Kasumi-1 (cell line): ENCODE data around the gene RPL10A.
A peak's percentile ranks its signal among the peaks of the same experiment; 100 is the strongest.

Experiments used
- DNase-seq, 2 experiments: peaks; one replicate each; lab custom pipeline; 2025; lab: John Stamatoyannopoulos, UW

RPL10A gene

DNA sequence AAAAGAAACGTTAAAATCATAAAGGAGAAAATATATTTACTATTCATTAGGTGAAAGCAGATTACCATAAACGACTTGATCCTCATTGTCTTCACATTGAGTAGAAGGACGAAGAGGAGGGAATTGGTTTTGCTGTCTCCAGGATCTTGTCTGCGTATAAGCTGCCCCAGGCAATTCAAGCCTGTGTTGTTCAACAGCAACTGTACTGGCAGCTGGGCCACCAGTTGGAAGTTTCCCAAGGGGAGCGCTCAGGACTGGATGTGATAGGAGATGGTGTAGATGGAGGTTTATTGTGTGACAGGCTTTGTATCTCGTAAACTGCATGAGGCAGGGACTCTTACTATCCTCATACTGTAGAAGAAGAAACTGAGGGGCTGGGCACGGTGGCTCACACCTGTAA lies 20.0 kb upstream of the RPL10A start:
- no peak for DNase-seq

DNA sequence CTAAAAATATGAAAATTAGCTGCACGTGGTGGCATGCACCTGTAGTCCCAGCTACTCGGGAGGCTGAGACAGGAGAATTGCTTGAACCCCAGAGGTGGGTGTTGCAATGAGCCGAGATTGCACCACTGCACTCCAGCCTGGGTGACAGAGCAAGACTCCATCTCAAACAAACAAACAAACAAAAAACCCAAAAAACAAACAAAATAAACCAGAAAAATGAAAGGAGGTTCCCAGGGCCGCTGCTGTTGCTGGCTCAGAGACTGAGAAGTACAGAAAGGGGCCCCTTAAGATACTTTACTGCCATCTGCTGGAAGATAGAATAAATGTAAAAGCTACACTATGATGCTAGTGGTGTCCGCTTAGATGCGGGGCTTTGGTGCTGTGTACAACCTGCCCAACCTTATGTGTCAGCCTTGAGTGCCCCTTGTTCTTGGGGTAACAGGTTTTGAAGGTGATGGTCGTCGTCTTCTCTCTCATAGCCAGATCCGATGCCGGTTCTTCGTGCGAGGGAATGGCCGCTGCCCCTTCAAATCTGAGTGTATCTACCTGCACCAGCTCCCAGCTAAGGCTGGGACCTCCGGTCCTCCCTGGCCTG lies 18.8 kb upstream of the RPL10A start:
- DNase-seq, result peak; percentile 88 to 94

DNA sequence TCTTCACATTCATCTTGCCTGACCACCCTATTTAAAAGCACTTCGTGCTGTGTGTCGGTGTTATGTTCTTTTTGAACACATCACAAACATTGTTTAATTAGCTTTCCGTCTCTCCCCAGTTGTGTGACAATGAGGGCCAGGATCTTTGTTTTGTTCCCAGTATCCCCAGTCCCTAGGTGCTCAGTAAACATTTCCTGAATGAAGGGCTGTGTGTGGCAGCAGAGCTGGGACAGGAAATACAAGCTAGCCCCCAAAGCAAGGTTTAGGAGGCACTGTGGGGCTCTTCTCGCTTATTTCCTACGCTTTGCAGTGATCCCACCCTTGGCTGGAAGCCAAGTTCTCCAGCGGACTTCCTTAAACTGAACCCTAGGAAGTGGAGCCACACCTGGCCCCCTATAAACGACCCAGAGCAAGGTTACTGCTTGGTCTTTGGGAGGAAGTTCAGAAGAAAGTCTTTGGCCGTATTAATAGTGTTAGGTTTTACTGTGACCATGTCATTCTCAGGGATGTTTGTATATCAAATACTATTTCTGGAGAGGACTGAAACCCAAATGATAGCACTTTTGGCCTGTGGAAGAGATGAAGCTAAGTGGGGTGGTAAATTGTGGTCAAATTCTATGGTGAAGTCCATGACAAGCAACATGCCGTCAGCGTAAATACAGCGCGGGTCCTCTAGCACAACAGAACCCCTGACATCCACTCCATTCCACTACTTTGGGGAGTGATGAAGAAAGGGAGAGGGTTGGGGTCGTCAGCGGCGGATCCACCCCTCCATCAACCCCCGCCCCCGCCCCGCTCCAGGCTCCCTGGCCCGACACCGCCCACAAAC lies 16.6 kb upstream of the RPL10A start:
- no peak for DNase-seq

DNA sequence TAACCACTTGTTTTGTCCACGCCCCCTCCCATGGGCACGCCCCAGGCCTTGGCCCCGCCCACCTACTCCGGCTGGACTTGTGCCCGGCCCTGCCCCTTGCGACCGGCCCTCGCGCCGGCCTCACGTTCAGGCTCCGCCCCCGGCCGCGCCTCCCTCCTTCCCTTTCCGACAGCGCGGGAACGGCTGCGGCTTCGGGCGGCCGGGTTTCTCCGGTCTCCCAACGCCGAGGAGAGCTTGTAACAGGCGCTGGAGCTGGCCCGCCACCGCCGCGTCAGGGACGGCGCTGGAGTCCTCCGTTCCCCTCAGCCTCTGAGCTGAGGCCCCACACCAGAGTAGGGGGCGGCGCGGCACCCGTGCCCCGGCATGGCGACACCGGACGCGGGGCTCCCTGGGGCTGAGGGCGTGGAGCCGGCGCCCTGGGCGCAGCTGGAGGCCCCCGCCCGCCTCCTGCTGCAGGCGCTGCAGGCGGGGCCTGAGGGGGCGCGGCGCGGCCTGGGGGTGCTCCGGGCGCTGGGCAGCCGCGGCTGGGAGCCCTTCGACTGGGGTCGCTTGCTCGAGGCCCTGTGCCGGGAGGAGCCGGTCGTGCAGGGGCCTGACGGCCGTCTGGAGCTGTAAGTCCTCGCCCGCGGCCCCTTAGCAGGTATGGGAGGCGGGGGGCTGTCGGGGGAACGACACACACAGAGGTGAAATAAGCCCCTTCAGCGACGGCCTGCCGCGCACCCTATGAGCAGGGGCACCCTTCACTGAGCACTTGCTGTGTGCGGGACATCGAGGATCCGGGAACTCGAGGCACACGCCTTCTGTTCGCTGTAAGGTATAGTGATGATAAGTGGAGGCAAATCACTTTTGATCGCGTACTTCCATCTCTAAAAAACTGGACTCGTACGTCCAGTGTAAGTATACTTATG lies 15.8 kb upstream of the RPL10A start, which contains the start of gene FANCE:
FANCE (plus strand) TSS at position 156 of the 908 bp plus-strand sequence; CDS start at position 364, 208 bp downstream.
- DNase-seq, result peak; percentile 73 to 78

DNA sequence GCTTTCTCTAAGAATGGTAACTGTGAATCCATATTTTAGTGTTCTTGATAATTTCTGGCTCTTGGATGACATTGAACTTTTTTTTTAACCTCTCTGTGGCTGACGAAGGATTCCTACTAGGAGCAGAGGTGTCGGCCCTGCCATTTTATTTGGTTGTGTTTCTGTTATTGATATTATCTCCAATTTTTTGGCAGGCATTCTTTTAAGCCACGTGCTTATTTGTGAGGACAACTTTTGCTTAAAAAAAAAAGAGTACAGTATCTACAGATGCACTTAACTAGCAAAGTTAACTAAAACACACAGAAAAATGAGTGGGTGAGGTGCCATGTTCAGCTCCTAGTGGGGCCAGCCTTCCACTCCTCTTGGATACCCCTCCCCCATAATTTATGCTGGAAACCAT lies 15.0 kb upstream of the RPL10A start:
- DNase-seq, result no peak

DNA sequence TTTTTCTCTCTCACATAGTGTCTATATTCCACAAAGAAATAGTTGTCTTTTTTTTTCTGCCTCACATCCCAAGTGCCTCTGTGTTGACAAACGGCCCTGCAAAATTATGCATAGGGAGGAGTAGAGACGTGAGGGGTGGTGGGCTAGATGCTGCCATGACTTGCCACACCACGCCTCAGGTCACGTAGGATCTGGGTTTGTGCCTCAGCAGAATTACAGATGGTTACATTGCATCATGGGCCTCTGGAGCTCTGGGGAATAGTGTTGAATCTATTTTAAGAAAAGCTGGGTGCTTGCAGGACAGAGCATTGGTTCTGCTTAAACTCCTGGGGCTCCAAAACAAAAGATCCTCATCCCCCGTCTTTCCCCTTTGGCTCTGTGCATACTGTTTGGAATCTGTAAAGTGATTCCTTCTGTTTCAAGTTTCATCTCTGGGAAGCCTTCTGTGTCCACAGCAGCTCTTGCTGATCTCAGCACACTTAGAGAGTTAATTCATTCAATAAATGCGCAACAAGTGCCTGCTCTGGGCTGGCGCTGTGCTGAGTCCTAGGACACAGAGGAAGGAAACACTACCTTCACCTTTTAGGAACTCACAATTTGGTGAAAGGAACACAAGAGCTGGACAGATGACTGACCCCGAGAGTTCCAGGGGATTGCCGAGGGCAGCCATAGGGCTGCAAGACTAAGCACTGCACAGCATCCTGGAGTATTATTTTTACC lies 13.7 kb upstream of the RPL10A start:
- no peak for DNase-seq

DNA sequence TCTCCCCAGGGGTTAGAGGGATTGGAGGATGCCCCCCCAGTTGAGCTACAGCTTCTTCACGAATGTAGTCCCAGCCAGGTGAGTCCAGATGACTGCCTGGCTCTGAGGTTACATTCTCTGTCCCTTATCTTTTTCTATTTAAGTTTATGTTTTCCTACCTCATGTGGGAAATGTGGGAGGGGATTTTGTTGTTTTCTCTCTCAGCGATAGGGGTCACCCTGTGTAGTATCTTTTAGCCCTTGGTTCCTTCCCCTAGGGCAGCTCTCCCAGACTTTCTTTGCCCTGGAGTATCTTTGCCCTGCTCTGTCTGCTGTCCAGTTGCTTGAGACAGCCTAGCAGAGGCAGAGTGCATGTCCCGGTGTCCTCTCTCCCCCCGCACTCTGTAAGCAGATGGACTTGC lies 10.3 kb upstream of the RPL10A start:
- DNase-seq, result no peak

DNA sequence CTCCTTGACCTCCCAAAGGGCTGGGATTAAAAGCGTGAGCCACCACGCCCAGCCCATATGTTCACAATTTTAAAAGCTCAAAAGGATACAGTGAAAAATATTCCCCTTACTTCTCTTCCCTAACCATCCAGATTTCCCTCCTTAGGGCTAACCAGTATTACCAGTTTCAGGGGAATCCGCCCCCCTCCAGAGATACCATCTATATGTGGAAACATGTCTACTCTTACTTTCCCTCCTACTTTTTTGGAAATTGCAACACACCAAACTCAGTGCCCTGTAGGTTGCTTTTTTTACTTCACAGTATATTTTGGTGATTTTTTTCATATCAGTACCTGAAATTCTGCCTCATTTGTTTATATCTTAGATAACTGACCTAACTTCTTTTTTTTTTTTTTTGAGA lies 6.9 kb upstream of the RPL10A start:
- no peak for DNase-seq

DNA sequence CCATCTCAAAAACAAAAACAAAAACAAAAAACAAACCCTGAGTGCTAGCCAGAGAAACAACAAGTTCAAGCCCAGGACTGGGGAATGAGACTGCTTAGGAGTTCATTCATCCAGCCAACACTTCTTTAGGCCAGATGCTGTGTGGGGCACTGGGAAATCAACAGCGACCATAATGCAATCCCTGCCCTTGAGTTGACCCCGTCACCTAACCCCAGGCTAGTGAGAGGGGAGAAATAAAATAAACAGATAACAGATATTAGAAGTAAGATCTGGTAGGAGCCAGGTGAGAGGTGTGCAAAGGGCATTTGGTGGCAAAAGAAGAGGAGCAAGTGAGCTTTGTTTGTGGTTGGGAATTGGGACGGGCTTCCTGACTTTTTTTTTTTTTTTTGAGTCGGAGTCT lies 4.9 kb upstream of the RPL10A start:
- no peak for DNase-seq

DNA sequence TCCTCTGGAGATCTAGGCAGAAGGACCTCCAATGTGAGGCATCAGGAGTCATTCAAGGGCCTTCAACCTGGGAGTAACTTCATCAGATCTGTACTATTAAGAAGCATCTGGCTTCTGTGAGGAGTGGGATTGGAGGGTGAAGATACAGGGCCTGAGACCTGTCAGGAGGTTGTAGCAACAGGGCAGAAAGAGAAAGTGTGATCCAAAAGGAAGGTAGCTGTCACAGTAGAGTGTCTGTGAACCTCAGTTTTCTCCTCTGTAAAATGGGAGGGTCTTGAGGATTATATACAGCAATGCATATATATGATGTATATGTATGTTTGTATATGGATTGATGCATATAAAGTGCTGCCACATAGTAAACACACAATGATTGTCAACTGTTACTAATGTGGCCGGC lies 2.6 kb upstream of the RPL10A start:
- DNase-seq, result no peak

DNA sequence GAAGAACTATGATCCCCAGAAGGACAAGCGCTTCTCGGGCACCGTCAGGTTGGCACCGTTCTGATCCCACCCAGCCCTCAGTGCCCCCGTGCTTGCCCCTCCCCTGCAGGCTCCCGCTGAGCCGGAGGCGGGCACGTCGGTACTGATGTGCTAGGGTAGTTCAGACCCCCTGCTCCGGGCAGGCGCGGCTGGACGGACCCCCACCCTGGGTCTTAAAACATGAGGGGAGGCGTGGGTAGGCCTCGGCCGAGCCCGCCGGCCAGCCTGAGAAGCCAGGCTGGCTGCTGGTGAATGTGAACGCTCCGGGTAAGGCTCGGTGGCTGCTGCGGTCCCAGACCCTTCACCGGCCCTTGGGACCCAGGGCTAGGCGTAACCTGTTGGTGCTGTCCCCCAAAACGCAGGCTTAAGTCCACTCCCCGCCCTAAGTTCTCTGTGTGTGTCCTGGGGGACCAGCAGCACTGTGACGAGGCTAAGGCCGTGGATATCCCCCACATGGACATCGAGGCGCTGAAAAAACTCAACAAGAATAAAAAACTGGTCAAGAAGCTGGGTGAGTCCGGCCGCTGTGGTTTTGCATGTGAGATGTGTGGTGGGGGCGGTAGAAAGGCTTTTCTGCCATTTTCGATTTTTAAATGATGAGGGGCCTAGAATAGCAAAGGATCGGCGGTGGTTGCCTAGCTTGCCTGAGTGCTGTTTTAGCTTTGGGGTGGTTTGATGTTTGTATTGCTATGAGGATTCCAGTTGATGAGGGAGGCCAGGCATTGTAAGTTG lies 964 bp downstream of the RPL10A start:
- DNase-seq, result no peak

DNA sequence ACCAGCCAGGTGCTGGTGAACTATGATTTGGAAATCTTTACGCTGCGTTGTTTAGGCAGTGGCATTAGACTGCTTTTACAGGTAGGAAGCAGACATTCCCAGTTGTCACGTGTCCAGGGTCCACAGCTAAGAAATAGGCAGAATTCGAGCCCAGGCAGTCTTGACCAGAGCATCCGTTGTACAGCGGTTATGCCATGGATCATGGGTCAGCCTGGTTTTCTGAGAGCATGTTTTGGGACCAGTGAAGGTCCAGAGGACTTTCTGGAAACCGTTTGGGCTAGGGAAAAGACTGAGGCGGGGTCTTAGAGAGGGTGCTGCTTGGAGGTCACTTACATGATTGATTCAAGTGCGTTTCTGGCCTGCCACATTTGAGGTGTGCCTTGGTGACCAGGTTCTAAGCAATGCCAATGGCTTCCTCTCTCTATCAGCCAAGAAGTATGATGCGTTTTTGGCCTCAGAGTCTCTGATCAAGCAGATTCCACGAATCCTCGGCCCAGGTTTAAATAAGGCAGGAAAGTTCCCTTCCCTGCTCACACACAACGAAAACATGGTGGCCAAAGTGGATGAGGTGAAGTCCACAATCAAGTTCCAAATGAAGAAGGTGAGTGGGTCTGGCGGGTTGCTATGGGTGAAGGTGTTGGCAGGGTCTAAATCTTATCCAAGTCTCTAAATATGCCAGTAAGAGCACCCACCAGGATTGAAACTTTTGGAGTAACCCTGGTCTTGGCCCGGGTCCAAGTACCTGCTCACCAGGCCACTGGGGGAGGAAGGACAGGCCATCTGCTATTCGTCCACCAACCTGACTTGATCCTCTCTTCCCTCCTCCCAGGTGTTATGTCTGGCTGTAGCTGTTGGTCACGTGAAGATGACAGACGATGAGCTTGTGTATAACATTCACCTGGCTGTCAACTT lies 1.8 kb downstream of the RPL10A start:
- no peak for DNase-seq

DNA sequence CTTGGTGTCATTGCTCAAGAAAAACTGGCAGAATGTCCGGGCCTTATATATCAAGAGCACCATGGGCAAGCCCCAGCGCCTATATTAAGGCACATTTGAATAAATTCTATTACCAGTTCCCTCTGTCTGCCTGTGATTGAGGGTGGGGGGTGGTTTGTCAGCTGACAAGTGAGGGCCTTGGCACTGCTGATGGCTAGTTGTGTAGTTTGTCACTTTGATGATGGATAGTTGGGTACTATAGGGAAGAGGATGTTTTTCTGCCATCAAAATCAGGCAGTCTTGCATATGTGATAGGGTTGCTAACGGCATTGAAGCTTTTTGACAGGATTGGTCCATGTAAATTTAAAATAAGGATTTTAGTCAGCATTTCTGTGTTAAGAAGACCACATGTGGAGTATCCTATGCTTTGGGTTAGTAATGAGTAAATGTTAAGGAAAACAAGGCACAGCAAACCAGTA lies 2.5 kb downstream of the RPL10A start:
- no peak for DNase-seq

DNA sequence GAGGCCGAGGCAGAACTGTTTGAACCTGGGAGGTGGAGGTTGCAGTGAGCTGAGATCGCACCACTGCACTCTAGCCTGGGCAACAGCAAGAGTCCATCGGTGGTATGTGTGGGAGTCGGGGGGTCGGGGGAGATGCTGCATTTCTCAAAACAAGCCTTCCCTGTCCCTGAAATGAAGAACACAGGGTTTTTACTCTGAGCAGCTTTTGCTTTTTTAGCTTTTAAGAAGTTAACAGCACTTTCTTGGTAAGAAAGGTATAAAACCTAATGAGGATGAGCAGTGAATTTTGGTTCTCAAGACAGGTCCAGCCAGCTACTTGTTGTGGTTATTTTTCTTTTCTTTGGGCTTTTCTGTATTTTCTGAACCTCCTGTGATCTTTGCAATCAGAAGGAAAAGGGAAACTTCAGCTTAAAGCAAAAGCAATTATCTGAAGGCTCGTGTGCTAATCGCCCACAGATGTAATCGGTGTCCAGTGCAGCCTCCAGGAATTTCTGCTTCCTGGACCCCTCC lies 3.7 kb downstream of the RPL10A start:
- no peak for DNase-seq

DNA sequence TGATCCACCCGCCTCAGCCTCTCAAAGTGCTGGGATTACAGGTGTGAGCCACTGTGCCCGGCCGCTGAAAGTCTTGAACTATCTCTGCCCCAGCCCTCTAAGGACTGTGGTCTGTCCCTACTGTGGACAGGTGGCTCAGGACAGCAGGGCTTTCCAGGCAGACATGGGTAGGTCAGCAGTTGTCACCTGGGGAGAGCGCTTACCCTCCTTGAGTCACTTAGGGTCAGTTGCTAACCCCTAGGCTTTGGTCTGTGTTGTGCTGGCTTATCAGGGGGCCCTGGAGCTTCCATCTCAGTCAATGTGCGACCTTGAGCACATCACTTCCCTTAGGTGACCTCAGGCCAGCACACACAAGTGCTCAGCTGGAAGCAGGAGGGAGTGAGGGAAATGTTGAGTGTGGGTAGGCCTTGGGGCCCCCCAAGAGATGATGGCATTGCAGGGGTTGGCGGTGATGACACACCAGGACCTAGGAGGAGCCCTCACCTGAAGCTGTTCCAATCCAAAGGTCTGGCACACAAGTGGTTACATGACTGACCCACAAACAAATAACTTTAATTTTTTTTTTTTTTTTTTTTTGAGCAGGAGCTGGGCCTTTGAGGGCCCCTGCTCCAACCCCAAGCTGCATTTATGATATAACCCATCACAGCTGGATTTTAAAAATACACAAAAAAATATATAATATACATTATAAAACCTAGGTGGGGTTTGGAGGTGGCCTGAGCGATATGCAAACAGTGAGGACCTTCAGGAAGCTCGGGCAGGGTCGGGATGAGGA lies 5.1 kb downstream of the RPL10A start:
- no peak for DNase-seq

DNA sequence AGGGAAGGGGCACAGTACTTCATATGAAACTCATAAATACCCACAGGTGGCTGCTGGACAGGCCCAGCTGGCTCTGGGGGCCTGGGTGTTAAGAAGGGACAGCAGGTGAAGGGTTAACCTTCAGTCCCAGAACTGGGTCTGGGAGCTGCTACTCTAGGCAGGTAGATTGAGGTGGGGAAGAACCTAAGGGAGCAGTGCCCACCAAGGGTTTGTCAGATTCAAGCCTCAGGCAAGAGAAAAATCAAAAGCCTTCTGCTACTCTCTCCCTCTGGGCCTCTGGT lies 5.6 kb downstream of the RPL10A start:
- peak in 1 of 2 experiments; percentile 18 for DNase-seq

DNA sequence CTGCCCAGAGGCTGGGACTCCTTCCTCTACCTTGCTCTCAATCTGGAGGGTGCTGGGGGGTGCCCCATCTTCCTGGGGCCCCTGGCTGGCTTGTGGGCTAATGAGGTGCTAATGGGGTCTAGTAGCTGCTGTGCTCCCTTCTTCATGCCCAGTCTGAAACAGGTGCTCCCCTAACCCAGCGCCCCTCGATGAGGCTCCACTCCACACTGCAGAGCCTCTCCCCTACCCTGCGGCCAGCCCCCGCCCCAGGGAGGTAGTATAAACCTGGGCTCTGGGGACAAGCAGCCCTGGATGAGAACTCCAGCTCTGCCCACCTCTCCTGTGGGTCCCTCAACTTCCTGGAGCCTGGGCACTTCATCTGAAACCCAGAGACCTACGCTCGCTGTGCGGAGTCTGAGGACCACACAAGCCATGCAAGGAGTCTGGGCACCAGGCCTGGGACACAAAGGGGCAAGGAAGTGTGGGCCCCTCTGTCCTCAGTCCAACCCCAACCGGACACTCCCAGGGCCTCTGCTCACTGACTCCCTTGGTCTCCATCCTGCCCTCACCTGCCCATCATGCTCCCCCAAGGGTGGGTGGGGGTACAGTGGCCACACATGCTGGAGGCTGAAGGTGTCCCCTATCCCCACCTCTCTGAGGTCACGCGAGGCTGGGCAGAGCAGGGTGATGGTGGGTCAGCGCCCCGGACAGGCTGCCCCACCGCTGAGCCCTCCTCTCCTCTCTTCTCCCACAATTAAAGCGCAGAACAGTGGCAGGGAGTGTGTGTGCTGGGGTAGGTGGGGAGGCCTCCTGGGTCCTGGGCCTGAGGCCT lies 6.1 kb downstream of the RPL10A start:
- no peak for DNase-seq

DNA sequence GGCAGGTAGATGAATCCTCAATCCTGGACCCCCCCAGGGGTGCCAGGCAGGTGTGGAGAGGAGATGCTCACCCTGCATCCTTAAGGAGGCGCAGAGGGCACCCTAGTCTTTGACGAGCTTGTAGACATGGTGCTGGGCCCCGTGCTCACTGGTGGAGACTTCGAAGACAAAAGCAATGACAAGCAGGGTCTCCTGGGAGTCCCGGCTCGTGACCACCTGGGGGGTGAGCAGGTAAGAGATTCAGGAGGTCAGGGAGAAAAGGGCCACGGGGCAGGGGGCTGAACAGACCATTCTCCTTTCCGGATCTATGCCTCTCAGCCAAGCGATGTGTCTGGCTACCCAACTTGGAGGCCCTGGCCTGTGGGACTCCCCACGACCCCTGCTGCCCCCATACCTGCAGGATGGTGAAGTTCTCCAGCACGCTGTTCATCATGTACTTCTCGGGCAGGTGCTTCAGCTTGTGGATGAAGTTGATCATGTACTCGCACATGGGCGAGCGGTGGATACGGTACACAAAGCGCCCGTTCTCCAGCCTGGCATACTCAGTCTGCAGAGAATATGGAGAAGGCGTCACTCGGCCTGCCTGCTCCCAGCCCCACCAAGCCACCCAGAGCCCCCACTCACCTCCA lies 6.9 kb downstream of the RPL10A start:
- no peak for DNase-seq
